Lower leg skin (tissue), 4 donors: ENCODE results near the gene PDK3. TPM values are rescaled to one million over a fixed set of nuclear protein-coding genes. Genes with fewer than 3 reads are reported as not detected.

Experiments used
- DNase-seq, 2 donors: peaks; one replicate each; pipeline ENCODE4 v3.0.0-alpha.2; 2019; ENCODE audit warnings: low spot score in 2 of 2
- H3K4me3 ChIP-seq: fragments of 200-600 bp; sonication (generic); 2 replicates; pipeline ENCODE4 v1.5.1; 2017; ENCODE audit warnings: mild to moderate bottlenecking, low read depth; ENCODE audit not compliant: poor library complexity, severe bottlenecking
- CTCF ChIP-seq, 3 donors: fragments of 450-650 bp; IDR thresholded peaks; one replicate each; pipeline ENCODE4 v1.5.1; 2016; ENCODE audit warnings: antibody characterized with exemption in 3 of 3, mild to moderate bottlenecking in 3 of 3, moderate library complexity in 2 of 3
- POLR2A ChIP-seq, 2 donors: fragments of 450-650 bp; IDR thresholded peaks; one replicate each; pipeline ENCODE4 v1.6.1; 2016 to 2017; ENCODE audit warnings: antibody characterized with exemption in 2 of 2, mild to moderate bottlenecking in 1 of 2, moderate library complexity in 1 of 2
- WGBS, 2 donors: methylation state at CpG; one replicate each; pipeline ENCODE4 v1.1.5; 2018; 5-methylcytosine and 5-hydroxymethylcytosine counted together
- intact Hi-C: fragments of 100-400 bp; cut with DNase I; formaldehyde crosslinking; loops from one replicate; pipeline ENCODE4 v1.15.0; 2023; ENCODE audit warnings: low total_unique reads
- total RNA-seq, 4 donors: library from RNA; depleted of rRNA; stranded (reverse); fragments of >200 nt; gene quantifications; one replicate each; pipeline ENCODE4 v1.1.0, GENCODE V29; 2016

The PDK3 gene
- total RNA-seq, 4 donors from 2014 or later = 16.7 to 62.4 (median 40.1) TPM

- H3K4me3 ChIP-seq = no peak overlapping the region
- no peak for DNase-seq
- TF ChIP-seq POLR2A (IDR thresholded peaks at IDR 0.05) (no peak), CTCF (IDR thresholded peaks at IDR 0.05) (no peak)
- intact Hi-C loops = no loop called here
- 80 to 98% methylated on average over 2 of the region's 2 CpGs for WGBS, 2 donors
Measured at GRCh38 chrX:24526616-24527015, 61.5 kb downstream of the PDK3 start.

DNA sequence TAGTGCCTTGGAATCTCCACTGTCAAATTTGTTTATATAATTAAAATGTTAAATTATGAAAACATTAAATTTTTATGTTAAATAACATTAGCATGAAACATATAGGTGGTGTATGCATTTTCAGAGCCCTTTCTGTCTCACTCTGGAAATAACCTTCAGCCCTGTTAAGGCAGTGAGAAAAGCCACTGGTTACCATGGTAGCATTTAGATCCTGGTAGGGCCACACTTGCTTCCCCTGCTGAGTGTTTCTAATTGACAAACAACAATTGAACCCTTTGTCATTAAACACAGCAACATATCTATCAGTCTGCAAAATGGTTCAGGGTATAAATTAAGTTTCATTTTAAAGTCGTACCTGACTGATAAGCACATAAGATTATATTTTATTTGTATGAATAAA is 63.5 kb downstream of the PDK3 start:
- 71 to 81% methylated on average over 1 of the region's 1 CpG for WGBS, 2 donors
- no peak for TF ChIP-seq CTCF (IDR thresholded peaks at IDR 0.05)
- no peak for TF ChIP-seq POLR2A (IDR thresholded peaks at IDR 0.05)
- intact Hi-C loops = no loop called here
- H3K4me3 ChIP-seq = no peak overlapping the region
- no peak for DNase-seq

- intact Hi-C loops = no loop called here
- H3K4me3 ChIP-seq = no peak overlapping the region
- TF ChIP-seq CTCF (IDR thresholded peaks at IDR 0.05) (no peak), POLR2A (IDR thresholded peaks at IDR 0.05) (no peak)
- no peak for DNase-seq
Measured at GRCh38 chrX:24536551-24536950, 71.5 kb downstream of the PDK3 start.

- TF ChIP-seq CTCF (IDR thresholded peaks at IDR 0.05) (no peak), POLR2A (IDR thresholded peaks at IDR 0.05) (no peak)
- DNase-seq = no peak
- no peak overlapping the region for H3K4me3 ChIP-seq
- 48 to 60% methylated on average over 4 of the region's 4 CpGs for WGBS, 2 donors
- intact Hi-C loops = no loop called here
Measured at GRCh38 chrX:24542756-24543155, 77.7 kb downstream of the PDK3 start.

- H3K4me3 ChIP-seq = no peak overlapping the region
- intact Hi-C loops = no loop called here
- TF ChIP-seq POLR2A (IDR thresholded peaks at IDR 0.05) (no peak), CTCF (IDR thresholded peaks at IDR 0.05) (no peak)
- WGBS, 2 donors = 88 to 100% methylated on average over 1 of the region's 1 CpG
- DNase-seq = no peak
Measured at GRCh38 chrX:24547961-24548360, 82.9 kb downstream of the PDK3 start.

- intact Hi-C loops = no loop called here
- TF ChIP-seq POLR2A (IDR thresholded peaks at IDR 0.05) (no peak), CTCF (IDR thresholded peaks at IDR 0.05) (no peak)
- 85 to 93% methylated on average over 5 of the region's 5 CpGs for WGBS, 2 donors
- H3K4me3 ChIP-seq = no peak overlapping the region
- DNase-seq = no peak
Measured at GRCh38 chrX:24550166-24550565, 85.1 kb downstream of the PDK3 start.
